Measurements from ENCODE around the gene ERLEC1. TPM values are rescaled to one million over a fixed set of nuclear protein-coding genes. Genes with fewer than 3 reads are reported as not detected.
"Not testable (repeated sequence)": the region's sequence is repeated elsewhere in the genome, so short reads cannot be mapped to it uniquely, and the experiment has no call there.

Gene ERLEC1
- total and polyA plus RNA-seq, 7 donors: 23.4 to 69.2 (median 35.4) TPM

DNA sequence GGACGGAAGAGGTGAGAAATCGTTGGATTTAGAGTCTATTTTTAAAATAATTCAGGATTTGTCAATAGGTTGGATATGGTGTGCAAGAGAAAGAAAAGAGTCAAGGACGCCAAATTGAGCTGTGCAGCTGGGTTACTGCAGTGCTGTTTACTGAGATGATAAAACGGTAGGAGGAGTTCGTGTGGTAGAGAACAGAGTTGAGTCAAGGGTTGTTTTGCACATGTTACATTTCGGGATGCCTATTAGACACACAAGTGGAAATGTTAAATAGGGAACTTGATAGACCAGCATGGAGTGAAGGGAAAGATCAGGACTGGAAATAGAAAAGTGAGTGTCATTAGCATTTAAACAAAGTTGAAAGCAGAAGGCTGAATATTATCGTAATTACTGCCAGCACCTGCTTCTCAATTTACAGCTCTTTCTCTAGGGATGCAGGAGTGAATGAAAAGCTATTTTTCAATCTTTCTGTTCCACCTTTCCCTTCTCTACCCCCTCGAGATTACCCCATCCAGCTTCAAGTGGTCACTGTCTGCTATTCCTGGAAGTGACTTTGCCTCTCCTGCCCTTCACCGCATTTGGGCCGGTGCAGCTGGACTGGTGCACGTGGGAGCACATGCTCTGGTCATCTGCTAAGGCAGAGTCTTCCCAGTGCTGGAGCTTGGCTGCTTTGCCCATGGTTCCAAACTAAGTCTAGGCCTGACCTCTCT is 42.6 kb downstream of the ERLEC1 start:
- H3K36me3 ChIP-seq: peaks cover 0 to 6% (median 3%) of the 10 kb centered on the region in 4 donors
- H3K4me1 ChIP-seq: no peaks in the 10 kb centered on the region
- TF ChIP-seq POLR2AphosphoS5 (IDR thresholded peaks at IDR 0.05) (no peak), POLR2A (IDR thresholded peaks at IDR 0.05) (no peak), EP300 (IDR thresholded peaks at IDR 0.05) (no peak)
- TF ChIP-seq, protein P1, sequence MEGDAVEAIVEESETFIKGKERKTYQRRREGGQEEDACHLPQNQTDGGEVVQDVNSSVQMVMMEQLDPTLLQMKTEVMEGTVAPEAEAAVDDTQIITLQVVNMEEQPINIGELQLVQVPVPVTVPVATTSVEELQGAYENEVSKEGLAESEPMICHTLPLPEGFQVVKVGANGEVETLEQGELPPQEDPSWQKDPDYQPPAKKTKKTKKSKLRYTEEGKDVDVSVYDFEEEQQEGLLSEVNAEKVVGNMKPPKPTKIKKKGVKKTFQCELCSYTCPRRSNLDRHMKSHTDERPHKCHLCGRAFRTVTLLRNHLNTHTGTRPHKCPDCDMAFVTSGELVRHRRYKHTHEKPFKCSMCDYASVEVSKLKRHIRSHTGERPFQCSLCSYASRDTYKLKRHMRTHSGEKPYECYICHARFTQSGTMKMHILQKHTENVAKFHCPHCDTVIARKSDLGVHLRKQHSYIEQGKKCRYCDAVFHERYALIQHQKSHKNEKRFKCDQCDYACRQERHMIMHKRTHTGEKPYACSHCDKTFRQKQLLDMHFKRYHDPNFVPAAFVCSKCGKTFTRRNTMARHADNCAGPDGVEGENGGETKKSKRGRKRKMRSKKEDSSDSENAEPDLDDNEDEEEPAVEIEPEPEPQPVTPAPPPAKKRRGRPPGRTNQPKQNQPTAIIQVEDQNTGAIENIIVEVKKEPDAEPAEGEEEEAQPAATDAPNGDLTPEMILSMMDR (IDR thresholded peaks at IDR 0.05): no peak
- intact Hi-C loops (cut with DNase I): no loop called here
- peaks cover 0 to 5% (median 0%) of the 10 kb centered on the region in 4 donors for H3K9me3 ChIP-seq
- H3K4me3 ChIP-seq: no peak overlapping the region
- no peak for DNase-seq
- no peaks in the 10 kb centered on the region for H3K27me3 ChIP-seq
- H3K27ac ChIP-seq: no peak overlapping the region
- WGBS, 2 donors: 90% methylated on average over 11 of the region's 11 CpGs

GRCh38 chr2:53829980-53830290 is 43.1 kb downstream of the ERLEC1 start:
- 82 to 95% methylated on average over 4 of the region's 4 CpGs for WGBS, 2 donors
- intact Hi-C loops (cut with DNase I): not testable (repeated sequence)

DNA sequence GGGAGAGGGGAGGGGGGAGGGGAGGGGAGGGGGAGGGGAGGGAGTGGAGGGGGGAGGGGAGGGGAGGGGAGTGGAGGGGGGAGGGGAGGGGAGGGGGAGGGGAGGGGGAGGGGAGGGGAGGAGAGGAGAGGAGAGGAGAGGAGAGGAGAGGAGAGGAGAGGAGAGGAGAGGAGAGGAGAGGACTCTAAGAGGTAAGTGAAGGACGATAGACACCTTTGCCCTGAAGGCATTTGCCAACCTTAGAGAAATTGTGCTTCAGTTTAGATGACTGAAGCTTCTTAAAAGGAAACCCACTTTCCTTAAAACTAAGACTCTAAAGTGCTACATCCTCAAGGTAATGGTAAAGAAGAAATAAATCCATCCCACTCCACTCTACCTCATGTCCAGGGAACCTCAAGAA is 53.7 kb downstream of the ERLEC1 start:
- Histone ChIP-seq H3K27me3 (no peaks in the 10 kb centered on the region), H3K4me1 (no peaks in the 10 kb centered on the region), H3K4me3 (no peak overlapping the region), H3K27ac (no peak overlapping the region), H3K36me3 (peaks cover 0 to 4% (median 0%) of the 10 kb centered on the region in 4 donors), H3K9me3 (no peaks in the 10 kb centered on the region)
- TF ChIP-seq POLR2AphosphoS5 (IDR thresholded peaks at IDR 0.05) (no peak), POLR2A (IDR thresholded peaks at IDR 0.05) (no peak)
- intact Hi-C loops (cut with DNase I): no loop called here
- WGBS, 2 donors: 65 to 71% methylated on average over 1 of the region's 1 CpG
- no peak for DNase-seq

More at GRCh38 chr2:53829980-53830290, 43.1 kb downstream of the ERLEC1 start:
- not testable (repeated sequence) for H3K4me3 ChIP-seq, H3K36me3 ChIP-seq, DNase-seq, H3K9me3 ChIP-seq, H3K4me1 ChIP-seq, H3K27me3 ChIP-seq, H3K27ac ChIP-seq

- H3K4me3 ChIP-seq; H3K36me3 ChIP-seq; H3K9me3 ChIP-seq; H3K4me1 ChIP-seq; intact Hi-C loops (cut with DNase I); H3K27ac ChIP-seq; DNase-seq; H3K27me3 ChIP-seq: not testable (repeated sequence)
- 97 to 98% methylated on average over 7 of the region's 7 CpGs for WGBS, 2 donors
Measured at GRCh38 chr2:53841651-53842050, 54.8 kb downstream of the ERLEC1 start.

DNA sequence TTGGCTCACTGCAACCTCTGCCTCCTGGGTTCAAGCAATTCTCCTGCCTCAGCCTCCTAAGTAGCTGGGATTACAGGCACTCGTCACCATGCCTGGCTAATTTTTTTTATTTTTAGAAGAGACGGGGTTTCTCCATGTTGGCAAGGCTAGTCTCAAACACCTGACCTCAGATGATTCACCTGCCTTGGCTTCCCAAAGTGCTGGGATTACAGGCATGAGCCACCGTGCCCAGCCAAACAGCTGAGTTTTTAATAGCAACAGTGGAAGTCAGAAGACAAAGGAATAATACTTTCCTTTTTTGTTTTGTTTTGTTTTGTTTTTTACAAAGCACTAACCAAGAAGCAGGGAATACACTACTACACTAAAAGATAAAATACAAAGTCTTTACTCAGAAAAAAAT is 56.0 kb downstream of the ERLEC1 start:
- intact Hi-C loops (cut with DNase I): no loop called here
- H3K9me3 ChIP-seq: no peaks in the 10 kb centered on the region
- H3K4me1 ChIP-seq: no peaks in the 10 kb centered on the region
- no peaks in the 10 kb centered on the region for H3K27me3 ChIP-seq
- H3K27ac ChIP-seq: no peak overlapping the region
- no peak for DNase-seq
- 81 to 87% methylated on average over 3 of the region's 3 CpGs for WGBS, 2 donors
- H3K36me3 ChIP-seq: no peaks in the 10 kb centered on the region
- no peak overlapping the region for H3K4me3 ChIP-seq
- TF ChIP-seq EP300 (IDR thresholded peaks at IDR 0.05): no peak
- TF ChIP-seq POLR2A (IDR thresholded peaks at IDR 0.05): no peak

GRCh38 chr2:53843595-53843994 is 56.8 kb downstream of the ERLEC1 start:
- DNase-seq: no peak
- intact Hi-C loops (cut with DNase I): no loop called here
- H3K9me3 ChIP-seq: no peaks in the 10 kb centered on the region
- no peaks in the 10 kb centered on the region for H3K4me1 ChIP-seq
- H3K4me3 ChIP-seq: no peak overlapping the region
- TF ChIP-seq EP300 (IDR thresholded peaks at IDR 0.05) (no peak), POLR2A (IDR thresholded peaks at IDR 0.05) (no peak), POLR2AphosphoS5 (IDR thresholded peaks at IDR 0.05) (no peak)
- TF ChIP-seq, protein P1 (IDR thresholded peaks at IDR 0.05): no peak
- WGBS, 2 donors: 69 to 73% methylated on average over 2 of the region's 2 CpGs
- H3K27me3 ChIP-seq: no peaks in the 10 kb centered on the region
- H3K27ac ChIP-seq: no peak overlapping the region
- no peaks in the 10 kb centered on the region for H3K36me3 ChIP-seq

DNA sequence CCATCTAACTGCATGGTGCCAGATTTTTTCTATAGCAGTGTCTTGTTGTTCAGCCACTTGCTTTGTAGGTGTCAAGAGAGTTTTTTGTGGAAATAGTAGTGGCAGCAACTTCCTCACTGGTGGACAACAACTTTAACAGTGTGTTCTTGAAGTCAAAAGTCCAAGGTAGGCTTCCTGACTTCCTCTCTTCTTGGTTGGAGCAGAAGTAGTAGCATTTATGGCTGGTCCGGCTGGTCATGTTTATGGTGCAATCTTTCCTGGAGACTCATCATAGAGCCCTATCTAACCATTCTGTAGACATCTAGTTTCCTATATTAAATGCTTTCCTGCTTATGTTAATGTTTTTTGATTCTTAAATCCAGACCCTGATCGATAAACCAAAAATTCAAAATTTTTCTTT is 61.2 kb downstream of the ERLEC1 start:
- intact Hi-C loops (cut with DNase I): no loop called here
- DNase-seq: no peak
- H3K27me3 ChIP-seq: no peaks in the 10 kb centered on the region
- H3K27ac ChIP-seq: no peak overlapping the region
- H3K9me3 ChIP-seq: no peaks in the 10 kb centered on the region
- no peak overlapping the region for H3K4me3 ChIP-seq
- H3K4me1 ChIP-seq: no peaks in the 10 kb centered on the region
- WGBS, 2 donors: 88 to 94% methylated on average over 2 of the region's 2 CpGs
- TF ChIP-seq, protein P1 (IDR thresholded peaks at IDR 0.05): no peak
- TF ChIP-seq POLR2AphosphoS5 (IDR thresholded peaks at IDR 0.05) (no peak), POLR2A (IDR thresholded peaks at IDR 0.05) (no peak), EP300 (IDR thresholded peaks at IDR 0.05) (no peak)
- H3K36me3 ChIP-seq: peaks cover 0 to 2% (median 0%) of the 10 kb centered on the region in 4 donors

DNA sequence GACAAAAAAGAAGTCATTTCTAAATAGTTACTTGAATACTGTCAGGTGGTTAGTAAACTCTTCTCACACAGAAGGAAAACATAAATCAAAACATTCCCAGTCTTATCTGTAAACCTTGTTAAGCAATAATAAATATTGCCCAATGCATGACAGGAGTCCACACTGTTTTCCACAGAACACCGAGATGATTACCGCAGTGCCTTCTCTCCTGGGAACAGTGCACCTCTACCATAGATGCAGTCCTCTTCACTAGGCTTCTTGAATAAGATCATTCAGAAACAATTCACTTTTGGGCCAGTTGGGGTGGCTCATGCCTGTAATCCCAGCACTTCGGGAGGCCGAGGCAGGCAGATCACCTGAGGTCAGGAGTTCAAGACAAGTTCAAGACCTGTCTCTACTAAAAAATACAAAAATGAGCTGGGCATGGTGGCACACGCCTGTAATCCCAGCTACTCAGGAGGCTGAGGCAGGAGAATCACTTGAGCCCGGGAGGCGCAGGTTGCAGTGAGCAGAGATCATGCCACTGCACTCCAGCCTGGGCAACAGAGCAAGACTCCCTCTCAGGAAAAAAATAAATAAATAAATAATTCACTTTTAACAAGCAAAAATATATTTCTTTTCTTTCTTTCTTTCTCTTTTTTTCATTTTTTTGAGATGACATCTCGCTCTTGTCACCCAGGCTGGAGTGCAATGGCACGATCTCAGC is 64.4 kb downstream of the ERLEC1 start:
- H3K27me3 ChIP-seq; intact Hi-C loops (cut with DNase I); H3K4me3 ChIP-seq; H3K9me3 ChIP-seq; H3K4me1 ChIP-seq; DNase-seq; H3K27ac ChIP-seq: not testable (repeated sequence)
- WGBS, 2 donors: 96 to 97% methylated on average over 9 of the region's 9 CpGs
- peaks cover 0 to 19% (median 7%) of the 10 kb centered on the region in 4 donors for H3K36me3 ChIP-seq
